IPS DF 19.7 (cell line): Measurements from ENCODE around the gene BBS1.

Source experiments
- DNase-seq: peaks from one replicate; pipeline ENCODE4 v3.0.0-alpha.2; 2013; ENCODE audit warnings: low read depth, low spot score

BBS1 gene

DNA sequence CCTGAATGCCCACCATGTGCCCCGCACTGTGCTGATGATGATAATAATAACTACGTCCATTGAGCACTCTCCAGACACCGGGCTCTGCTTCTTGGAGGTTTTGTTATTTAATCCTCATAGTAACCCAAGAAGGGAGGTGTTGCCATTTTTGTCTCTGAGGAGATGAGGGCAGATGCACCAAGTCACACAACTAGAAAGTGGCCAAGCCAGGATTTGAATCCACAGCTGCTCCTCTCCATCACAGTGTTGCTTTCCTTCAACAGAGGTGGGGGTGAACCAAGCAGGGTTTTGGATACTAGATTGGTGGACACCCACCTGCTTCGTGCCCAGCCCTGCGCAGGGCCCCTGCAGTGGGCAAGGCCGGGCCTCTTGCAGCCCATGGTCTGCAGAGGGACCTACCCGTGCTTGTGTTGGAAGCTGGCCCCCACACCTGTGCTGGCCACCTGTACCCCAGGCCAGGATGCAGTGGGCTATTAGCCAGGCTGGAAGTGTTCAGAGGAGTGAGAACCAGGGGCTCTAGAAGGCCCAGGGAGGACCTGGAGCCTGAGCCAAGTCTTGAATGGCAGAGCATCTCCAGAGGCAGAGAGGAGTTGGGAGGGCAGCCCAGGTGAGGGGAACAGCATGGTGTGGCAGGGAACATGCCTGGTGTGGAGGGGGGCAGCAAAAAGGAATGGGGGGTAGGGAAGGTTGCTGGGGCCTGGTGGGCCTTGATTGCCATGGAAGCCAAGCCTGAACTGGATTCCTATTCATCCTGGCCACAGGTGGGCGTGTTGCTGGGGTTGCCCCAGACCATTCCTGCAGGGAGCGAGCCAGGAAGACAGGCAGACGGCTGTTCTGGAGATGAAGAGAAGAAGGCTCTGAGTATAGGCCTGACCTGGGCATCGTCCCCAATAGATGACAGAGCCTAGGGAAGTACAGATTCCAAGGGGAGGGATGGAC is 32.9 kb upstream of the BBS1 start:
- no peak for DNase-seq

DNA sequence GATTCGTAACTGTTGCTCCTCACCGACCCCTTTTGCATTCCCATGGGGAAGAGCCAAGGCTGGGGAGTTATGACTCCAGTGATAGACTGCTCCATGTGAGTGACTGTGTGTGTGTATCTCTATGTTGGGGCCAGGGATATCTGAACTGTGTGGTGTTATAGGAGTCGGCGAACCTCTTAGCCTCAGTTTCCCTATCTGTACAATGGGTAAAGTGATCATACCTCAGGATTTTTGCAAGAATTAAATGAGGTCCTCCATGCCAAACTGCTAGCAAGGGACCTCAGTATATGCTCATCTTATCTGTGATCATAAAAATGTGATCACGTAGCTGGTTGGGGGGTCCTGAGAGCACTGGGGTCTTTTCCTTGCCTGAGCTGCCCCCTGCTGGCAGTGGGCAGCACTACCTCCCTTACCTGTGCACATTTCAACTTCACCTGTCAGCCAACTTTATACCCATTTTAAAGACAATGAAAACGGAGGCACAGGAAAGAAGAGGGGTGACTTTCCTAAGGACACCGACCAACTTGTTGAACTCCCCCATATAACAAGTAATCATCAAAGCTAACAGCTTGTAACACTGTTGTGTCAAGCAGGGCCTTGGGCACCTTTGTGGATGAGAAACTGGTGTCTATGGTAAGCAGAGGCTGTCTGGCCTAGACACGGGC is 31.6 kb upstream of the BBS1 start:
- no peak for DNase-seq

DNA sequence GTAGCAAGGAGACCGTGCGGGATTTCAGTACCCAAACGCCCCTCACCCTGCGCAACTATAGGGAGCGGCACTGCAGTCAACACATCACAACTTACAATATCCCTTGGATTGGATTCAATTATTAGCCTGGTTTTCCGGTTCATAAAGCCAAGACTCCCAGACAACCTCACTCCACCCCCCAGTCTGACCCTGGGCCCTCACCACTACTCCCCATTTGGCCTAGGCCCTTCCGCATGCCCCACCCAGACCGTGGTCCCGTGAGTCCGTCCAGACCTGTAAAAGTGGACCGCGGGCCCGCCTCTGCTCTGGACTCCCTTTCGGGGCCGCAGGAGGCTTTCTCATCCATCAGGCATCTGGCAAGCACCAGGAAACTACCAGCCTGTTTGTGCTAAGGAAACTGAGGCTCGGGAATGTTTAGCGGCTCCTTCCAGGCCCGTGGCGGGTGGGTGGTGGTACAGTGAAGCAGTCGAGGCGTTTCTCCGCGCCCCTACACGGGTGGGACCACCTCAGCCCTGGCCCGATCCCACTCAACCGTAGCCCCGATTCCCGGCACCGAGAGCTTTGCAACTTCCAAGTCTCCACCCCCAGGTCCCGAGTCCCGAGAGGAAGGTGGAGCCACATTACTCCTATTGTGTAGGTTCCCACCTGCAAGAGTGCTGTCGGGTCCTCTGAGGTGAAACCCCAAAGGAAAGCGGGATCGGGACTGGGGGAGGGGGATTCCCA is 30.9 kb upstream of the BBS1 start:
- no peak for DNase-seq

DNA sequence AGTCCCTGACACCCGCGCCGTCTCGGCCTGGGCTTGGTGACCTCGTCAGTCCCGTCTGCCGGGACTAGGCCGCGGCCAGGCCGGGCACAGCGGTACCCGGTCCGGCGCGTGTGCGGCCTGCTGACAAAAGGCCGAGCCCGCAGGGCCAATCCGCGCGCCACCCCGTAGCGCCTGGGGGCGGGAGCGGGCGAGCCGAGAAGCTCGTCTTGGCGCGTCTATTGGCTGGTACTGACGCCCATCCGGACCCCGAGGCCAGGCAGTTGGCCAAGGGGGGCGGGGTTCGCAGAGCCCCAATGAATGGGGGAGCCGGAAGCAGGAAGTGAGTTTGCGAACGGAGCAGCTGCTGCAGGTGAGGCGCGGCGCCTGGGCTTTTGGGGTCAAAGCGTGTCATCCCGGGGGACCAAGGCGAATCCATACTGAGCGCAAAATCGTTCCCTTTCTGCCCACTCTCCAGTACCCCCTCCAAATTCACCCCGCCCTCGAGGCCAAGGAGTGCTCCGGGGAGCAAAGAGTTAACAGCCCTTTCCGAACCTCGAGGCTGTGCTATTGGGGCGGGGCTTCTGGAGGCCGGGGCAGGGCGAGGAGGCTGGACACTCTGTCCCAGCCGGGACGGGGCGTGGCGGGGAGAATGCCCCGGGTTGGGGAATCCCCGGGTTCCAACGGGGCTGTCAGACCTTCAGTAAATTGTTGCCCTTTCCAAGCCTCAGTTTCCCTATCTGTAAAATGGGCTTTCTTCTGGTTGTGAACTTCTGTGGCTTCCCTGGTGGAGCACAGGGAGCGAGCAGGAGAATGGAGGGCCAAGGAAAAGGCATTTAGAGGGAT is 30.1 kb upstream of the BBS1 start, which contains the start of gene DPP3:
TSS of gene DPP3 (plus strand) at position 318 of the 822 bp plus-strand sequence. CDS start 1,767 bp downstream, outside the sequence.
- peak; percentile 84 for DNase-seq

DNA sequence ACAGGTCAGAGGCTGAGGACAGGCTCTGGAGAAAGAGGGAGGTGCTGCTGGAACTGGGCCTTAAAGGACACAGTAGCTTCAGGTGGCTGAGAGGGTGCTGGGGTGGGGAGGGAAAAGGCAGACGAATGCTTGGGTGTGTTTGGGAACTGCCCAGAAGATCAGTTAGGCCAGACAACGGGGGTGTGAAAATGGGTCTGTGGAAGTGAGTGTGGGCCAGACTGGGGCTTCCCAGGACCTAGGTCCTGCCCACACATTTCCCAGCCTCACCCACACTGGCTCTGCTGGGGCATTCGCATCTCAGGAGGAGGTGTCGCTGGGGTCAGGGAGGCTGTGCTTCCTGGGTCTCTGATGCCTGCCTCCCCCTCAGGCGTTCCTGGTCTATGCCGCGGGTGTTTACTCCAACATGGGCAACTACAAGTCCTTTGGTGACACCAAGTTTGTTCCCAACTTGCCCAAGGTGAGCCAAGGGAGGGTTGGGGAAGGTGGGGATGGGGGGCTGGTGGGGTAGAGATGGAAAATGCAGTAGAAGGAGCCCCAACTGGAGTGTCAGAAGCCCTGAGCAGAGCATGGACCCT is 25.5 kb upstream of the BBS1 start:
- DNase-seq: no peak

DNA sequence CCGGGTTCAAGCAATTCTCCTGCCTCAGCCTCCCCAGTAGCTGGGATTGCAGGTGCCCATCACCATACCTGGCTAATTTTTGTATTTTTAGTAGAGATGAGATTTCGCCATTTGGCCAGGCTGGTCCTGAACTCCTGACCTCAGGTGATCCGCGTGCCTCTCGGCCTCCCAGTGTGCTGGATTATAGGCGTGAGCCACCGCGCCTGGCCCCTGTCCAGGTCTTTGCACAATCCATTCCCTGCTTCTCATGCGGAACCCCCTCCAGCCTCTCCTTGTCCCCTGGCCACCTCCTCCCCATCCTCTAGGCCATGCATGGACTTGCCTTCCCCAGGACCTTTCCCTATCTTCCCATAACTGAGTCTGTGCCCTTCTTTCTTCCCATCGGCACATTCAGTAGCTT is 21.5 kb upstream of the BBS1 start:
- DNase-seq: no peak

DNA sequence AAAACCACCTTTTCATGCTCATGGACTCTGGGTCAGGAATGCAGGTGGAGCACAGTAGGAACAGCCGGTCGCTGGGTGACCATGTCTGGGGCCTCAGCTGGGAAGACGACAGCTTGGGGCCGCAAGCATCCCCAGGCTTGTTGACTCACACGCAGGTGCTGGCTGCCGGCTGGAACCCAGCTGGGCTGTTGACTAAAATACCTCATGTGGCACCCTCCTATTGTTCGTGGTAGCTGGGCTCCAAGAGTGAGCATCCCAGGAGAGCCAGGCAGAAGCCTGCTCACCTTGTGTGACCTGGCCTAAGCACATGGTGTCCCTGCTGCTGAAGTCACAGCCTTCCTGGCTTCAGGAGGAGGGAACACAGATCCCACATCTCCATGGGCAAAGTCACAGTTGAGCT is 20.8 kb upstream of the BBS1 start:
- no peak for DNase-seq

DNA sequence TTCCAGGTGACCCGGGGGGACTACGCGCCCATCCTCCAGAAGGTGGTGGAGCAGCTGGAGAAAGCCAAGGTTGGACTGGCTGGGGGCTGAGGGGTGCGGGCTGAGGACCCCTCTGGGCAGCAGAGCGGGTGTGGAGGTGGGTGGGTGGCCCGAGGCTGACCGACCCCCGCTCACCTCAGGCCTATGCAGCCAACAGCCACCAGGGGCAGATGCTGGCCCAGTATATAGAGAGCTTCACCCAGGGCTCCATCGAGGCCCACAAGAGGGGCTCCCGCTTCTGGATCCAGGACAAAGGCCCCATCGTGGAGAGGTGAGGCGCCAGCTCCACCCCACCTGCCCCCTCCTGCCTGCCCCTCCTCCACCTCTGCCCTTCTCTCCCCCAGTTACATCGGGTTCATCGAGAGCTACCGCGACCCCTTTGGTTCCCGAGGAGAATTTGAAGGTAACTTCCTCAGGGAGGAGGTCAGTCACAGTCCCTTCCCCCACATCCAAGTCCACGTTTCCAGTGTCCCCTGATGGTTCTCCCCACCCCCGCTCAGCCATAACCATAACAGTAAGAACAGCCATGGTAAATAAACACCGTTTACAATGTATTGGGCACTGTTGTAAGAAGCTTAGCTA is 19.0 kb upstream of the BBS1 start:
- no peak for DNase-seq

DNA sequence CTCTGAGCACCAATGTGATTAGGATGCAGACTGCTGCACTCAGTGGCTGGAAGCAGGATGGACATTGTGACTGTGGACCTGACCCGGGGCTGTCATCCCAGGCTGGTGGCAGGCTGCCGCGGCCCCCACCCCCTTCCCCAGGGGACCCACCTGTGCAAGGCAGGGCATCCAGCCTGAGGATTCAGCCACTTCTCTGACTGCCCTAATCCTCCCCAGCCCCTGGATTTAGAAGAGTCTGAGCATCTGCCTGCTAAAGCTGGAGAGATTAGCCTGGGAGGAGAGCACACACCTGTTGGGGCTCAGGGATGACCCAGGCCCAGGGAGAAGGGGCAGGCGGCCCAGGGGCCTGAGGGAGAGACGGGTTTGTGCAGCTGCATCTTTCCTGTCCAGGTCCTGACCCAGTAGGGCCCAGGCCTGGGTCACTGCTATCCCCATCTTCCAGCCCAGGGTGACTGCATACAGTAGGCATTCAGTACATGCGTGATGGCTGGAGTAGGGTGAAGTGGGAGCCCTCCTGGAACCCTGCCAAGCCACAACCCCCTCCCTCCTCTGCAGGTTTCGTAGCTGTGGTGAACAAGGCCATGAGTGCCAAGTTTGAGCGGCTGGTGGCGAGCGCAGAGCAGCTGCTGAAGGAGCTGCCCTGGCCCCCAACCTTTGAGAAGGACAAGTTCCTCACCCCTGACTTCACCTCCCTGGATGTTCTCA is 18.1 kb upstream of the BBS1 start:
- no peak for DNase-seq

DNA sequence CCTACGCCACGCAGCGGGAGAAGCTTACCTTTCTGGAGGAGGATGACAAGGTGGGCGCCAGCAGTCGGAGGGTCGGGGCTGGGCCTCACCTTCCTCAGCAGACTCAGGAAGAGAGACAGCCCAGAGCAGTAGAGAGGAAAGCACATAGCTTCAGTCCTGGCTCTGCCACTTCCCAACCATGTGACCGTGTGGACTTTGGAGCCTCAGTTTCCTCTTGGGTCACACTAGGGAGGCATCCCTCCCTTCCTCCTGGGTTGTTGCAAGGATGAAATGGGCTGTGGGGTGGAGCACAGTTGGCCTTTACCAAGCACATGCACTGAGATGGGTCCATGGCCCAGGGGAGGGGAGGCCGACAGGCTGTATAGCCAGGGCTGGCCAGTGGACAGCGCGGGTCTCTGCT is 17.3 kb upstream of the BBS1 start:
- DNase-seq: no peak

DNA sequence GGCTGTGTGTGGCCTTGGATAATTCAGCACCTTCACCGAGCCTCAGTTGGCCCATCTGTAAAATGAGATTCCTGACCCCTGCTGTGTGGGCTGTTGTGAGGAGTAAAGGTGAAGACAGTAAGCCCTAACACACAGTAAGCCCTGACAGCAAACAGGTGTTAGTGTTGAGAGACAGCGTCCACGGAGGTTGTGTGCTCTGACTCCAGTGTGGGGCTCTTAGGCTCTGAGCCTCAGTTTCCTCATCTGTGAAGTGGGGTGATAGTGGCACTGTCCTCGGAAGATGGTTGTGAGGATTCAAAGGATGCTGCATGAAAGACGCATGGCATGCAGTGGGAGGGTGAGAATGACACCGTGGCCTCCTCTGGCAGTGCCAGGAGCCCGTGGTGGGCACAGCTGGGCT is 16.0 kb upstream of the BBS1 start:
- DNase-seq: no peak

DNA sequence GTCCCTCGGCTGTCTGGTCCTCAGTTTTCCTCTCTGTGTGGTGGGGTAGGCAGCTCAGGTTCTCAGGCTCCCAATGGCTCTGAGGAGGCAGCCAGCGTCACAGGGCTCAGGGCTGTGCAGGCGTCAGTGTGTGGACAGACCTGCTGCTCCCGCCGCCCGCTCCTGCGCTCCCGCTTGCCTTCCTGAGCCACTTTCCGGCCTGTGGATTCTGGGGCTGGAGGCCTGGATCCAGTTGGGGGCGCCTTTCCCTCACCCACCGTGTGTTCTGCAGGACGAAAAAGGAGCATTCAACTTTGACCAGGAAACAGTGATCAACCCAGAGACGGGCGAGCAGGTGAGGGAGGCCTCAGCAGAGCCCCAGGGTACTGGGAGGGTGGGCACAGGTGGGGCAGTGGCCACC is 15.5 kb upstream of the BBS1 start:
- DNase-seq: no peak

DNA sequence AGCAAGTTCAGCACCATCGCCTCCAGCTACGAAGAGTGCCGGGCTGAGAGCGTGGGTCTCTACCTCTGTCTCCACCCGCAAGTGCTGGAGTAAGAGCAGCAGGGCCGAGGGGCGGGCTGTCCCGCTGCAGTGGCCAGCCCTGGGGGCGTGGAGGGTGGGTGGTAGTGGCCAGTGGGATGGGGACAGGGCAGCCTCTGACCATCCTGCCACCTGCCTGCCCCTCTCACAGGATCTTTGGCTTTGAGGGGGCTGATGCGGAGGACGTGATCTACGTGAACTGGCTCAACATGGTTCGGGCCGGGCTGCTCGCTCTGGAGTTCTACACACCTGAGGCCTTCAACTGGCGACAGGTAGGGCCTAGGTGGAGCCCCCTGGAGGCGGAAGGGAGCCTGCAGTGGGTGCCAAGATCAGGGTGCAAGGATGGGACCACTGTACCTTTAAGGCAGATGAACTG is 15.0 kb upstream of the BBS1 start:
- no peak for DNase-seq

DNA sequence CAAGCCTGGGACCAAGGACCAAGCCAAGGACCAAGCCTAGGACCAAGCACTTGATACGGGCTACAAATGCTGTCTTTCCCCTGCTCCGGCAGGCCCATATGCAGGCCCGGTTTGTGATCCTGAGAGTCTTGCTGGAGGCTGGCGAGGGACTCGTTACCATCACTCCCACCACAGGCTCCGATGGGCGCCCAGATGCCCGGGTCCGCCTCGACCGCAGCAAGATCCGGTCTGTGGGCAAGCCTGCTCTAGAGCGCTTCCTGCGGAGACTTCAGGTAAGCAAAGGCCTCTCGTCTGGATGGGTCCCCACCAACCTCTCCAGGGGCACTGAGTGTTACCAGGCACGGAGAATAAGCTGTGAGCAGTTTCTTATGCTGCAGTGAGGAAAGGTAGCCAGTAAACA is 13.2 kb upstream of the BBS1 start:
- no peak for DNase-seq

DNA sequence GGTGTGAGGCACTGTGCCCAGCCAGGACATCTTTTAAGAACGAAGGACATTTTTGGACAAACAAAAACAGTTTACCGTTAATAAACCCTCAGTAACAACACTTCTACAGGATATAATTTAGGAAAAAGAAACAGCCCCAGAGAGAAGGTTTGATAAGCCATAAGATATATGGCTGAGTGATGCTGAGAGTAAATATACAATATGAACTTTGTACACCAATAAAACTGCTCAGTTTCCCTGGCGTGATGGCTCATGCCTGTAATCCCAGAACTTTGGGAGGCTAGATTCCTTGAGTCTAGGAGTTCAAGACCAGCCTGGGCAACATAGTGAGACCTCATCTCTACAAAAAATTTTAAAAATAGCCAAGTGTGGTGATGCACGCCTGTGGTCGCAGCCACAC is 11.9 kb upstream of the BBS1 start:
- DNase-seq: no peak

DNA sequence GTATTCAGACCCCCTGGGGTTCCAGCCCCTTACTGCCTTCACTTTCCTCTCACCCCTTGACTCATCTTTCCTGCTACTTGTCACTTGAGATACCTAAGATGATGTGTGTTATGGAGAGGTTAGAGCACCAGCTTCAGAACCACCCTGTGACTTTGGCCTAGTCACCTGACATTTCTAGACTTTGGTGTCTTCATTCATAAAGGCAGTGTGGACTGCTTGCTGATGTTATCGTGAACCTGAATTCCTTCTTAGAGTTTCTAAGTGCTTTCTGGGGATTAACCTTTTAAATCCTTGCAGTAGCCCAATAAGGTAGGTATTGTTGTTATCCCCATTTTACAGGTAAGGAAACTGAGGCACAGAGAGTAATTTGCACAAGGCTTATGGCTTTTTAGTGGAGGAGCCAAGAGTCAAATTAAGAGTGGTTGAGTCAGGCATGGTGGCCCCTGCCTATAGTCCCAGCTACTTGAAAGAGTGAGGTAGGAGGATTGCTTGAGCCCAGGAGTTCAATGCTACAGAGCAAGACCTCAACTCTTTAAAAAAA is 5.1 kb upstream of the BBS1 start:
- no peak for DNase-seq

DNA sequence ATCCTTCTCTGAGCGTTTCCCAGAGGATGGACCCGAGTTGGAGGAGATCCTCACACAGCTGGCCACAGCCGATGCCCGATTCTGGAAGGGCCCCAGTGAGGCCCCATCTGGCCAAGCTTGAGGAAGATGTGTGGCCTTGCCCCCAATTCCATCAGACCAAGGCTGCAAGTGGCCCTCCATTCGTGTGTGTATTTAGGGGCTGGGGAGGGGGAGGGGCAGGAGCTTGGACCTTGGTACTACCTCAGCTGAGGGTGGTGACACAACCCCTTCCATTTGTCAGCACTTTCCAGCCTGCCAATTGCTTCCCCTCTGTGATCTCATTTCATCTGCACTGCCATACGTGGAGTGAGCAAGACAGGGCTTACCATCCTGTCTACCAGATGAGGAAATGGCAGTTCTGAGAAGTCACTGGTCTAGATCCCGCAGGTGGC is 1.3 kb upstream of the BBS1 start:
- DNase-seq: no peak

DNA sequence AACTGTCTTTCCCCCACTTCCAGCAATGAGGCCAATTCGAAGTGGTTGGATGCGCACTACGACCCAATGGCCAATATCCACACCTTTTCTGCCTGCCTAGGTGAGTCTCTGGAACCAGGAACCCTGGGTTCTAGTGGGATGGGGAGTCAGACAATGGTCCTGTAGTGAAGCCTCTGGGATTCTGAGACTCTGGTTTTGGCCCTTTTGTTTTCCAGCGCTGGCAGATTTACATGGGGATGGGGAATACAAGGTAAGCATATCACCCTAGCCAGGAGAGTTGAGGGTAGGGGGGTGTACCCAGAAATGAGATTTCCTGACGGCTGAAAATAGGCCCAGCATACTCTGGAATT is 530 bp downstream of the BBS1 start:
- DNase-seq: no peak

DNA sequence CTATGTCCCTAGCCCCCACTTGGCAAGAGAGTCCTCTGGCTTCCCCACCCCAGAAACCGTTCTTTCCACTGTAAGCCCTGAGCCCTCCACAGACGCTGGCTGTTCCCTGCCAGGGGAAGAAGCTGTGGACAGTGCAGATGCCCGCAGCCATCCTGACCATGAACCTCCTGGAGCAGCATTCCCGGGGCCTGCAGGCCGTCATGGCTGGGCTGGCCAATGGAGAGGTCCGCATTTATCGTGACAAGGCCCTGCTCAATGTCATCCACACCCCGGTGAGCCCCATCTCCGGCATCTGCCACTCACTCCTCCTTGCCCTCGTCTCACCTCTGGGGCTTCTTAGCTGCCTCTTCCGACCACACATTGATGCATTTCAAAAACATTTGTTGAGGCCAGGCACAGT is 13.2 kb downstream of the BBS1 start:
- no peak for DNase-seq
